HS-27A (cell line): Measurements from ENCODE around the gene SPAG16.
"Not testable (repeated sequence)": the region's sequence is repeated elsewhere in the genome, so short reads cannot be mapped to it uniquely, and the experiment has no call there.

Experiments used
- DNase-seq: peaks from one replicate; pipeline ENCODE4 v3.0.0-alpha.2; 2012; ENCODE audit warnings: low read depth, missing footprints

Gene SPAG16

GRCh38 chr2:213274143-213274542 lies 10.1 kb upstream of the SPAG16 start:
- DNase-seq: no peak

GRCh38 chr2:213275265-213275664 lies 9.0 kb upstream of the SPAG16 start:
- DNase-seq: no peak

GRCh38 chr2:213277134-213277533 lies 7.1 kb upstream of the SPAG16 start:
- not testable (repeated sequence) for DNase-seq

- no peak for DNase-seq
These were observed 5.1 kb upstream of the SPAG16 start for GRCh38 chr2:213279116-213279620.

GRCh38 chr2:213279971-213280370 lies 4.3 kb upstream of the SPAG16 start:
- DNase-seq: no peak

- DNase-seq: no peak
These were observed 3.1 kb upstream of the SPAG16 start for GRCh38 chr2:213281156-213281555.

- DNase-seq: no peak
These were observed 1.1 kb downstream of the SPAG16 start for GRCh38 chr2:213285404-213285803.

GRCh38 chr2:213286161-213286560 lies 1.9 kb downstream of the SPAG16 start:
- no peak for DNase-seq

- no peak for DNase-seq
These were observed 4.8 kb downstream of the SPAG16 start for GRCh38 chr2:213288913-213289700.

- DNase-seq: no peak
These were observed 6.2 kb downstream of the SPAG16 start for GRCh38 chr2:213290501-213290900.

- DNase-seq: no peak
These were observed 12.0 kb downstream of the SPAG16 start for GRCh38 chr2:213296270-213296669.

GRCh38 chr2:213306316-213306942 lies 22.2 kb downstream of the SPAG16 start:
- no peak for DNase-seq

GRCh38 chr2:213315168-213315876 lies 31.1 kb downstream of the SPAG16 start:
- DNase-seq: no peak

- DNase-seq: no peak
These were observed 31.9 kb downstream of the SPAG16 start for GRCh38 chr2:213316001-213316735.

GRCh38 chr2:213317929-213318328 lies 33.7 kb downstream of the SPAG16 start:
- DNase-seq: no peak

- no peak for DNase-seq
These were observed 36.3 kb downstream of the SPAG16 start for GRCh38 chr2:213320604-213321003.

GRCh38 chr2:213336253-213336770 lies 52.0 kb downstream of the SPAG16 start:
- no peak for DNase-seq

GRCh38 chr2:213353419-213353818 lies 69.2 kb downstream of the SPAG16 start:
- no peak for DNase-seq

- no peak for DNase-seq
These were observed 92.4 kb downstream of the SPAG16 start for GRCh38 chr2:213376644-213377043.

- not testable (repeated sequence) for DNase-seq
These were observed 122.8 kb downstream of the SPAG16 start for GRCh38 chr2:213407027-213407426.

GRCh38 chr2:213408426-213409070 lies 124.3 kb downstream of the SPAG16 start:
- not testable (repeated sequence) for DNase-seq
